GM23338 (cell line): Measurements from ENCODE around the gene FBXO30.

ENCODE experiments used
- CTCF ChIP-seq, 2 experiments: fragments of 200-600 bp in 1 of 2; sonication (generic) in 1 of 2; conservative IDR thresholded peaks; 2 replicates each; pipeline versions ENCODE4 v1.5.1 to v1.6.1; 2016 to 2017; ENCODE audit warnings: antibody characterized with exemption in 2 of 2, low read depth in 2 of 2, mild to moderate bottlenecking in 2 of 2, moderate library complexity in 1 of 2
- STAT1 ChIP-seq: IDR thresholded peaks from one replicate; pipeline ENCODE4 v1.6.1; 2016; ENCODE audit warnings: antibody characterized with exemption; ENCODE audit not compliant: unreplicated experiment

- no peak for TF ChIP-seq STAT1
- no peak for TF ChIP-seq CTCF (conservative IDR thresholded peaks at IDR 0.05; ENCODE audit: low read depth in 2 of 2)
Measured at GRCh38 chr6:145787688-145788087, 26.9 kb downstream of the FBXO30 start.
